GM19397 (cell line): ENCODE measurements around the gene DNAAF2.
"Not testable (repeated sequence)": the region's sequence is repeated elsewhere in the genome, so short reads cannot be mapped to it uniquely, and the experiment has no call there.

Experiments used
- ATAC-seq: cut with Tn5 transposase; IDR thresholded peaks from one replicate; pipeline ENCODE4 v1.9.1; 2021; ENCODE audit warnings: mild to moderate bottlenecking, moderate library complexity; ENCODE audit not compliant: unreplicated experiment

DNAAF2 gene

DNA sequence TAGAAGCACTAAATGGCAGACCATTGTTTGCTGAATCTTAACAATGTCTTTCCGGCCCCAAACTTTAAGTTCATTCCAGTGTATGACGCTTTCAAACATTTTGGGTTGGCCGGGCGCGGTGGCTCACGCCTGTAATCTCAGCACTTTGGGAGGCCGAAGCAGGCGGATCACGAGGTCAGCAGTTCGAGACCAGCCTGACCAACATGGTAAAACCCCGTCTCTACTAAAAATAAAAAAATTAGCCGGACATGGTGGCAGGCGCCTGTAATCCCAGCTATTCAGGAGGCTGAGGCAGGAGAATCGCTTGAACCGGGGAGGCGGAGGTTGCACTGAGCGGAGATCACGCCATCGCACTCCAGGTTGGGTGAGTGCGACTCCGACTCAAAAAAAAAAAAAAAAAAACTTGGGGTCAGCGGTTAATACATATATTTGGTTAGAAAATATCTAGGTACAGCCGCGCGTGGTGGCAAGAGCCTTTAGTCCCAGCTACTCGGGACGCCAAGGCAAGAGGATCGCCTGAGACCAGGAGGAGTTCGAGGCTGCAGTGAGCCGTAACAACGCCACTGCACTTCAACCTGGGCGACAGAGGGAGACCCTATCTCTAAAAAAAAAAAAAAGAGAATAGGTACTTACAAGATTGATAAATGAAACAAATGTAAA lies 49.9 kb downstream of the DNAAF2 start:
- not testable (repeated sequence) for ATAC-seq

DNA sequence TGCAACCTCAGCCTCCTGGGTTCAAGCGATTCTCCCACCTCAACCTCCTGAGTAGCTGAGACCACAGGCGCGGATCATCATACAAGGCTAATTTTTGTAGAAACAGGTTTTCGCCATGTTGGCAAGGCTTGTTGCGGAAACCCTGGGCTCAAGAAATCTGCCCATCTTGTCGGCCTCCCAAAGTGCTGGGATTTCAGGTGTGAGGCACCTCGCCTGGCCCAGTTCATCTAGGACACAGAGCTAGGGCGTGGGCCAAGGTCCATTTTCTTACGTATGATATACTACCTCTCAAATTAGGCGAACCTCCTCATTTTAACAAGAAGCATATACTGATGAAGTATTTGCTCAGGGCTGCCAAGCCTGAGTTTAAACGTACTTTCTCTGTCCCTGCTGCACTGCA lies 51.0 kb downstream of the DNAAF2 start:
- no peak for ATAC-seq

DNA sequence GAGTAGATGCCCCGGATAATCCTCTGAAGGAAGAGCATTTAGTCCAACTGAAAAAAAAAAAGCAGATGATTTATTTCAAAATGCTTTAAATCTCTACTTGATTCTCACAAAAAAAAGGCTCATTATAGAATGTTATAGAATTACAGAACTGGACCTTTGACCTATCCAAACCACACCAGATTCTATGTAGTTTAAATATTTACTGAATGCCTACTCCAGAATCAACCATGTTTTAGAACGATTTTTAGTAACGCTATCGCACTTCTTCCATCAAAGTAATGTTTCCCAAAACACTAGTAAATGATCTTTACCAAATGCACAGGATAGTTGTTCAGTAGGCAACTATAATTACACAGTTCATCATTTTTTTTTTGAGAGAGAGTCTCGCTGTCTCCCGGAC lies 51.4 kb downstream of the DNAAF2 start:
- ATAC-seq: no peak

GRCh38 chr14:49582113-49582977 lies 52.7 kb downstream of the DNAAF2 start:
- ATAC-seq: no peak

DNA sequence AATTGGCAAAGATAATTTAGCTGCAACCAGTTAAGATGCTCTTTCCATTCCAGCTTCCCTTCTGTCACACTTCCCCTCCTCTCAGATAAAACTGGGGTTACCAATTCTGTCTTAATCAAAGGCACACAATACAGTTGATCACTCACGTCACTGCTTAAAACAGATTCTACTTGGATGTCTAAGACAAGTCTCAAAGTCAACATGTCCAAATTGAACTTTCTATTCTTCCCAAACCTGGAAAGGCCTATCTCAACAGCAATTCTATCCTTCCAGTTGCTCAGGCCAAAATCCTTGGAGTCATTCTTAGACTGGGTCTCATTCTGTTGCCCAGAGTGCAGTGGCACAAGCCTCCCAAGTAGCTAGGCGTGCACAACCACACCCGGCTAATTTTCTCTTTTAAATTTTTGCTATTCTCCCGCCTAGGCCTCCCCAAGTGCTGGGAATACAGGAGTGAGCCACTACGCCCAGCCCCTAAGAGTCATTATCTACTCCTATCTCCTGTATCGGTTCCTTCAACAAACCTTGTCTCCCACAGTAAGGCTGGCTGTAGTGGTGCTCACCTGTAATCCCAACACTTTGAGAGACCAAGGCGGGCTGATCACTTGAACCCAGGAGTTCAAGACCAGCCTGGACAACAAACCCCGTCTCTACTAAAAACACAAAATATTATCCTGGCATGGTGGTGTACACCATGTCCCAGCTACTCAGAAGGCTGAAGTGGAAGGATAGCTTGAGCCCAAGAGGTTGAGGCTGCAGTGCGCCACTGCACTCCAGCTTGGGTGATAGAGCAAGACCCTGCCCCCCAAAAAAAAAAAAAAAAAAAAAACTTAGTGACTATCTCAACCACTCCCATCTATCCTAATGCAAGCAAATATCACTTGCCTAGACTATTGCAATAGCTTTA lies 53.6 kb downstream of the DNAAF2 start:
- no peak for ATAC-seq

DNA sequence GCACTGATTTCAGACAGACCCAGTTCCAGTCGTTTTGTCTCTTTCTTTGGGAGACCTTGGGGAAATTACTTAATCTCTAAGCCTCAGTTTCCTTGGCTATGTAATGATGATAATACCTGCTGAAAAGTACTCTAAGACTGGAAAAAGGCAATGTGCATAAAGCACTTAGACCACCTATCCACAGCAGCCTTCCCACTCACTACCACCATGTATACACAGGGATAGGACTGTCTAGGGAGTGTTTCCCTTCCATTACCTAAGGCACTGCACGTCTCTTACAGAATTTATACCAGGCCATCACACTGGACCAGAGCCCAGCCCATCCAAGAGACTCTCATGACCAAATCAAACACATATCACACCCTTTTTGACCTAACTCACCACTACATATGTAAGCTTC lies 55.2 kb downstream of the DNAAF2 start:
- ATAC-seq: no peak

- ATAC-seq: no peak
These were observed 56.9 kb downstream of the DNAAF2 start for GRCh38 chr14:49578141-49578540.
